GM12872 (cell line): ENCODE data around the gene PCAT6.

Source experiments
- CTCF ChIP-seq: IDR thresholded peaks from 3 replicates; pipeline ENCODE4 v1.5.1; 2011; ENCODE audit warnings: low read depth, mild to moderate bottlenecking, low read length, moderate library complexity; ENCODE audit not compliant: insufficient read depth

Gene PCAT6

DNA sequence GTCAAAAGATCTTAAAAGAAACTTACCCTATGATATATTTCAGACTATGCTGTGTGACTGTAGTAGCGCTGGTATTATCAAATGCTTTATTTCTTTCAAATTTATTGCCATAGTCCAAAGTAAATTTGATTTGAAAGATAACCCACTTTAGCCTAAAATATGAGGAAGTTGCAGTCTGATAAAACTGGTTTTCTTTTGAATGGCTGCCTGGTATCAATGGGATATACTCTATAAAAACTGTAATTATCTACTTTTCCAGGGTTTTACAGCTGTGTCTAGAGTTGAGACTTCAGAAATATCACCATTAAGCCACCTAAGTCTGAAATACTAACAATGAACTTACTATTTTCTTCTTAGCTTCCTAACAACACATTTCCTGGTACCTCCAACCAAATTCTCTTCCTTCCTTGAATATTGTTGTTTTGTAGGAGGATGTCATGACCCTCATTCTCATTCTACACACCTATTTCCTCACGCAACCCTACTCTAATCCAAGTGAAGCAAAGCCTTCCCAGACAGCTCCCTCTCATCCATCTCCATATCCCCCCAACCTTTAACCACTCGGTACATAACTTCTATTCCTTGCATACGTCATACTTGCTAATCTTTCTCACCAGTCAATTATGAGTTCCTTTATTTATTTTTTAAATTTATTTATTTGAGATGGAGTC, 19.5 kb upstream of the PCAT6 start:
- TF ChIP-seq CTCF, result no peak

DNA sequence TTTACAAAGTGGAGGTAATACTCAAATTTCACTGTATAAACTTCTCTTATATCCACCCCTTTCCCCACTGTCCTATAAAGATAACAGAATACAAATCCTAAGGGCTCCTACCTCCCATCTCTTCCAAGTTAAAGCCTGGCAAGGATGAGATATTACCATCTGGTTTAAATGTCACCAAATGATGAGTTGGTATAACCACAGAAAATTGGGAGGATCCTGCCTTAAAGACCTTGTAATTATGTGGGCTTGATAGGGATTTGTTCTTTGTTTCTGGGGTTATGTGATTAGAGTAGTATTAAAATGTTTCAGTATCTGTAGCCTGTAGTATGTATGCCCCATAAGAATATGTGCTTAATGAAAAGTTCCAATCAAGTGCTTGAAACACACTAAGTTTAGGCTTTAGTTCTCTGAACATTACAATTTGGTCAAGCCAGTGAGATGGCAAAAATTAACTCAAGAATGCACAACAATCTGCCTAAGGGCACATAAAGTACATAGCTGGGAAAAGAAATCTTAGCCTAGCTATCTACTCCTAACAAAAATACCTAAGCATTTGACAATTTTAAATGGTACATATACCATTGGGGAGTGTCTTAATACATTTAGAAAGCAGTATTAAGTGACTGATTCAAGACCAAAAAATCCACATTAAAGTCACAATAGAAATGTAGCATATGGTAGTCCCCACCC, 16.6 kb upstream of the PCAT6 start:
- TF ChIP-seq CTCF, result no peak

DNA sequence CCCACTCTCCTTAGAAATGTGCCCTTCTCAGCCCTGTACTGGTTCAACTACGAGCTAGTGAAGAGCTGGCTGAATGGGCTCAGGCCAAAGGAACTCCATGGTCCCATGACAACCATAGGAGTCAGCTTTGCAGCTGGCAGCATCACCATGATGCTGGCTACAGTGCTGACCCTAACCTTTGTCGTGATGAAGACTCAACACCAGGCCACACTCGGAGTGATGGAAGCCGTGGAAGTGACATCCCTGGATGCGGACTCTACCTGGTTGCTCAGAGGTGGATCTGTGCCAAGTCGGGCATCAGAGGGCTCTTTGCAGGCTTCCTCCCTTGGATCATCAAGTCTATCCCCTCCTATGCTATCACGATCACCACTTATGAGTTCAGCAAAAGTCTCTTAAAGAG, 14.1 kb upstream of the PCAT6 start:
- TF ChIP-seq CTCF, result no peak

DNA sequence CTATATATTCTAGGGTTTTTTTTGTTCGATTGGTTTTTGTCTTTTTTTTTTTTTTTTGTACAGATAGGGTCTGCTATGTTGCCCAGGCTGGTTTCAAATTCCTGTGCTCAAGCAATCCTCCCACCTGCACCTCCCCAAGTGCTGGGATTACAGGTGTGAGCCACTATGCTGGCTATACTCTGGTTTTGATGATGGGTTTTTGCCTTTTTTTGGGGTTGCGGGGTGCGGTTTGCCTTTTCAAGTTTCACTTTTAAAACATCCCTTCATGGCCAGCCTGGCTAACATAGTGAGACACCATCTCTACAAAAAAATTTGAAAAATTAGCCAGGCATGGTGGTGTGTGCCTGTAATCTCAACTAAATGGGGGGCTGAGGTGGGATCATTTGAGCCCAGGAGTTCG, 12.5 kb upstream of the PCAT6 start:
- TF ChIP-seq CTCF, result no peak

DNA sequence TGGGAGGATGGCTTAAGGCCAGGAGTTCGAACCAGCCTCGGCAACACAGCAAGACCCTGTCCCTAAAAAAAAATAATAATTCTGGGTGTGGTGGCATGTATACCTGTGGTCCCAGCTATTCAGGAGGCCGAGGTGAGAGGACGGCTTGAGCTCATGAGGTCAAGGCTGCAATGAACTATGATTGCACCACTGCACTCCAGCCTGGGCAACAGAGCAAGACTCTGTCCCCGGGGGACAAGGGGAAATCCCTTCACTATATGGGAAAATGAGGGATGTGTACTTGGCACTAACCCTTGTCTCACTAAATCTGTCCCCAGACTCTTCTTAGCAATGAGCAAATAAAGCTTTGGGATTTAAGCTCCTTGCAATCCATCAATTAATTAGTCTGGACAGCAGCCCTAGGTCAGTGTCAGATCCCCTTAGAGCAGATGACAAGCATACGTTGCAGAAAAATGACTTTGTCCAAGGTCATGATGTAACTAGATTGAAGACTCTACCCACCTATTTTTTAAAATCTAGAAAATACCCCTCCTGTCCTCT, 11.9 kb upstream of the PCAT6 start:
- TF ChIP-seq CTCF, result no peak

- no peak for TF ChIP-seq CTCF
Measured at GRCh38 chr1:202800742-202801141, 10.0 kb upstream of the PCAT6 start.

GRCh38 chr1:202801175-202801574, 9.6 kb upstream of the PCAT6 start:
- TF ChIP-seq CTCF, result no peak
